Measurements from ENCODE around the gene ALOX5AP. TPM values are rescaled to one million over a fixed set of nuclear protein-coding genes. Genes with fewer than 3 reads are reported as not detected.

Gene ALOX5AP
- total RNA-seq, 4 donors from 2014 or later = 4.7 to 21.5 (median 12.7) TPM

DNA sequence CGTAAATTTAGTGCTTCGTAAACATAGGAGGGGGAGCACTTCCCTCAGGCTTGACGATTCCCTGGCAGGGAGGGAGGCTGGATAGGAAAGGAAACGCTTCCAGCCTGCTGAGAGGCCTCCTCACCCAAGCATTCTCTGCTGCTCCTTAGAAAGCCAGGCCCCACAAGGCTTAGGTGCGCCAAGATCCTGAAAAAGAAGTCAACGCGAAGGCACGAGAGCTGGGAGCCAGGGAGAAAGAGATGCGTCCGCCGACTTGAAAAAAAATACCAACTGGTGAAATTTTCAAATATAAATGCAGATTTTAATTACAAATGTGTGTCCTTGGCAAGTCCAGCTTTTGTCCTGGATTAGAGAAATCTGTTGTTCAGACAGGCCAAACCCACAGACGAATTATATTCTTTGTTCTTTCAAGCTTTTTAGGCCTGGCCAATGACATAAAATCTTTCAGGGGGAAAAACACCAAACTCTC, 64.0 kb downstream of the ALOX5AP start:
- Histone ChIP-seq H3K9me3 (no peaks in the 10 kb centered on the region), H3K4me1 (peaks cover 13 to 48% (median 19%) of the 10 kb centered on the region in 3 donors), H3K27me3 (no peaks in the 10 kb centered on the region), H3K36me3 (no peaks in the 10 kb centered on the region), H3K27ac (peak overlapping the region in 1 of 4 donors; percentile 8), H3K4me3 (no peak overlapping the region)
- TF ChIP-seq, protein P1, sequence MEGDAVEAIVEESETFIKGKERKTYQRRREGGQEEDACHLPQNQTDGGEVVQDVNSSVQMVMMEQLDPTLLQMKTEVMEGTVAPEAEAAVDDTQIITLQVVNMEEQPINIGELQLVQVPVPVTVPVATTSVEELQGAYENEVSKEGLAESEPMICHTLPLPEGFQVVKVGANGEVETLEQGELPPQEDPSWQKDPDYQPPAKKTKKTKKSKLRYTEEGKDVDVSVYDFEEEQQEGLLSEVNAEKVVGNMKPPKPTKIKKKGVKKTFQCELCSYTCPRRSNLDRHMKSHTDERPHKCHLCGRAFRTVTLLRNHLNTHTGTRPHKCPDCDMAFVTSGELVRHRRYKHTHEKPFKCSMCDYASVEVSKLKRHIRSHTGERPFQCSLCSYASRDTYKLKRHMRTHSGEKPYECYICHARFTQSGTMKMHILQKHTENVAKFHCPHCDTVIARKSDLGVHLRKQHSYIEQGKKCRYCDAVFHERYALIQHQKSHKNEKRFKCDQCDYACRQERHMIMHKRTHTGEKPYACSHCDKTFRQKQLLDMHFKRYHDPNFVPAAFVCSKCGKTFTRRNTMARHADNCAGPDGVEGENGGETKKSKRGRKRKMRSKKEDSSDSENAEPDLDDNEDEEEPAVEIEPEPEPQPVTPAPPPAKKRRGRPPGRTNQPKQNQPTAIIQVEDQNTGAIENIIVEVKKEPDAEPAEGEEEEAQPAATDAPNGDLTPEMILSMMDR (IDR thresholded peaks at IDR 0.05) = no peak
- no peak for TF ChIP-seq POLR2A (IDR thresholded peaks at IDR 0.05)
- intact Hi-C loops (cut with DNase I) = loop anchor here (10.0 kb wide), 1 partner anchor 335 kb away; the partner anchor contains the start of gene HMGB1
- DNase-seq = no peak
- 65 to 80% methylated on average over 12 of the region's 12 CpGs for WGBS, 2 donors

DNA sequence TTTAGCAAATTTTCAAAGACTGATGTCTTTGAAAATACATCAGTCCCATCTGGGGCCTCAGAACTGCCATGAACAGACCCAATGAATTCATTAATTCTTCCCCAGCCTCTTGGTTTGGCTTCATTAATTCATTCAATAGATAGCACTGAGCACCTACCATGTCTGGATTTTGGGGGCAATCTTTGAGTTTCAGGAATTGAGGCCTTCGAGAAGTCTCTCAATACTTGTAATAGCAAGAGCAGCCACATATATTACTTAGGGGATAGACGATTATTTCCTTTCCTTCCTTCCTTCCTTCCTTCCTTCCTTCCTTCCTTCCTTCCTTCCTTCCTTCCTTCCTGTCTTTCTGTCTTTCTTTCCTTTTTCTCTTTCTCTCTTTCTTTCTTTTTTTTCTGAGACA, 64.8 kb downstream of the ALOX5AP start:
- Histone ChIP-seq H3K36me3 (no peaks in the 10 kb centered on the region), H3K4me3 (no peak overlapping the region), H3K27ac (no peak overlapping the region), H3K4me1 (peaks cover 13 to 45% (median 19%) of the 10 kb centered on the region in 3 donors), H3K9me3 (no peaks in the 10 kb centered on the region), H3K27me3 (no peaks in the 10 kb centered on the region)
- no peak for DNase-seq
- intact Hi-C loops (cut with DNase I) = loop anchor here (10.0 kb wide), 2 partner anchors 125 to 665 kb away; no protein-coding TSS in a partner anchor
- TF ChIP-seq POLR2A (IDR thresholded peaks at IDR 0.05) = no peak
- TF ChIP-seq, protein P1 (IDR thresholded peaks at IDR 0.05) = no peak
- 70 to 87% methylated on average over 2 of the region's 2 CpGs for WGBS, 2 donors

DNA sequence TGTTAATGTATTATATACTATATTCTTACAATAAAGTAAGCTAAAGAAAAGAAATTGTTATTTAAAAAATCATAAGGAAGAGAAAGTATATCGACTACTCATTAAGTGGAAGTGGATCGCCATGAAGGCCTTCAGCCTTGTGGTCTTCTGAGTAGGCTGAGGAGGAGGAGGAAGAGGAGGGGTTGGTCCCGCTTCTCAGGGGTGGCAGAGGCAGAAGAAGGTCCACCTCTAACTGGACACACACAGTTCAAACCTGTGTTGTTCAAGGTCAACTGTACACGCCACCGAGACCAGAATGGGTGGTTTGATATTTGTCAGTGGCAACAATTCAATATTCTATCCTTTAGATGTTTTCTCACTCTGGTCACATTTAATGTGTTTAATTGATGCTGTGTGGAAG, 67.2 kb downstream of the ALOX5AP start:
- intact Hi-C loops (cut with DNase I) = loop anchor here (10.0 kb wide), 2 partner anchors 128 to 668 kb away; no protein-coding TSS in a partner anchor
- WGBS, 2 donors = 72% methylated on average over 5 of the region's 5 CpGs
- H3K27ac ChIP-seq = peak overlapping the region in 2 of 4 donors; percentile 48 to 64

DNA sequence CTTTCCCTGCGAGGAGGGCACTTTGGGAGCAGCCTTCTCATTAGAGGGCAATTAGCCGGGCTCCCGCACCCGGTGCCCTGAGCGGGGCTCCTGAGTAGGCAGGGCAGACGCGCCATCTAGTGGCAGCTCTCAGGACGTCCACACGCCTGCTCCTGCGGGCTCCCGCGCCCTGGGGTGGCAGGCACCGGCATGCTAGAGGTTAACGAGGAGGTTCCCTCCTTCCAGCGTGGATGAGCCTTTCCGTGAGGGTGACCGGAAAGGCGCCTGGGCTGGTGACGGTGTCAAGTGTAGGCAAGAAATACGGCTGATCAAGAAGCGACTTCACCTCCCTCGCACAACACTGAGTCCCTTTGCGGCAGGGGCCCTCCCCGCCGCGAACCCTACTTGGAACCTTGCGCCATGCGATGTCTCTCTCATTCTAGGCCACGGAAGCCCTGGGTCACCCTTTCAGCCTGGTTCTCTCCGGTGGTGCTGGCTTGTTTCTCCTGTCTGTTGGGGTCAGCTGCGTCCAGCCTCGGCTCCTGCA, 67.7 kb downstream of the ALOX5AP start:
- H3K36me3 ChIP-seq = no peaks in the 10 kb centered on the region
- no peak for TF ChIP-seq POLR2A (IDR thresholded peaks at IDR 0.05)
- TF ChIP-seq, protein P1 (IDR thresholded peaks at IDR 0.05) = peak; percentile 81 to 98 (median 94)
- no peaks in the 10 kb centered on the region for H3K27me3 ChIP-seq
- peak; percentile 9 for DNase-seq
- H3K4me1 ChIP-seq = peaks cover 10 to 36% (median 12%) of the 10 kb centered on the region in 3 donors
- H3K9me3 ChIP-seq = no peaks in the 10 kb centered on the region
- H3K27ac ChIP-seq = peak overlapping the region; percentile 47 to 64 (median 56)
- H3K4me3 ChIP-seq = peak overlapping the region; percentile 29 to 63 (median 42)
- 0% methylated on average over 1 to 5 of the region's 32 CpGs for WGBS, 2 donors
- intact Hi-C loops (cut with DNase I) = loop anchor here (10.0 kb wide), 2 partner anchors 128 to 668 kb away; no protein-coding TSS in a partner anchor

More for the DNA sequence above, 67.2 kb downstream of the ALOX5AP start:
- Histone ChIP-seq H3K9me3 (no peaks in the 10 kb centered on the region), H3K27me3 (no peaks in the 10 kb centered on the region), H3K4me1 (peaks cover 10 to 36% (median 12%) of the 10 kb centered on the region in 3 donors), H3K36me3 (no peaks in the 10 kb centered on the region), H3K4me3 (peak overlapping the region in 2 of 4 donors; percentile 40 to 63)
- DNase-seq = no peak
- TF ChIP-seq, protein P1 (IDR thresholded peaks at IDR 0.05) = no peak
- no peak for TF ChIP-seq POLR2A (IDR thresholded peaks at IDR 0.05)

DNA sequence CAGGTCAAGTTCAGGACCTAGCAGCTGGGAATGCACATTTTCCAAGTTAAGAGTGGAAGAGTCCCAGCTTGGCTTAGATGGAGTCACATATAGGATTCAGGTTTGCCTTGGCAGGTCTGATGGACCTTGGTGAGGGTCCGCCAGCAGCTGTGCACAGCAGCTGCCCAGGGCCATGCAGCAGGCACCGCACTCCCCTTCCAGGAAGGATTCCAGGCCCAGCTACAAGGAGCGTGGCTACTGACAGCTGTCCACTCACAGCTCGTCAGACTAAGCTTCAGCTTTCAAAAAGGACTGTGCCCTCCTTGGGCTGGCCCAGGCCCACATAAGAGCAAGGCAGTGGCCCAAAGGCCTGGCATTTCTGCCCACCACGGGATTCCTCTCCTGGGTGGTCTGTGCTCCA, 68.4 kb downstream of the ALOX5AP start:
- Histone ChIP-seq H3K9me3 (no peaks in the 10 kb centered on the region), H3K36me3 (no peaks in the 10 kb centered on the region), H3K4me3 (peak overlapping the region in 1 of 4 donors; percentile 63), H3K27me3 (no peaks in the 10 kb centered on the region), H3K4me1 (peaks cover 10 to 36% (median 12%) of the 10 kb centered on the region in 3 donors), H3K27ac (peak overlapping the region in 1 of 4 donors; percentile 48)
- DNase-seq = no peak
- intact Hi-C loops (cut with DNase I) = loop anchor here (10.0 kb wide), 2 partner anchors 129 to 669 kb away; no protein-coding TSS in a partner anchor
- TF ChIP-seq, protein P1 (IDR thresholded peaks at IDR 0.05) = no peak
- no peak for TF ChIP-seq POLR2A (IDR thresholded peaks at IDR 0.05)
- WGBS, 2 donors = 100% methylated on average over 1 to 4 of the region's 5 CpGs
